Common myeloid progenitor, CD34-positive (primary cell): ENCODE measurements around the gene SORL1-AS1.
"Not testable (repeated sequence)": the region's sequence is repeated elsewhere in the genome, so short reads cannot be mapped to it uniquely, and the experiment has no call there.

Experiments used
- CTCF ChIA-PET: fragments of 350-600 bp; sonication (Branson Sonifier 250); formaldehyde crosslinking; loops from one replicate; lab custom pipeline; 2021; ENCODE audit warnings: antibody characterized with exemption; lab: Charles Lee
- POLR2A ChIA-PET: fragments of 350-600 bp; sonication (Branson Sonifier 250); formaldehyde crosslinking; loops from one replicate; lab custom pipeline; 2021; ENCODE audit warnings: antibody characterized with exemption; lab: Charles Lee
- DNase-seq, 3 donors: peaks; one replicate each; pipeline versions ENCODE4 v3.0.0 to v3.0.0-alpha.2; 2013
- H3K27ac ChIP-seq, 2 experiments: 1 replicate in 1 of 2; 2 replicates in 1 of 2; pipeline ENCODE4 v1.7.0; 2013; ENCODE audit warnings: inconsistent platforms in 2 of 2, low read length in 2 of 2, mild to moderate bottlenecking in 2 of 2, low read depth in 1 of 2, moderate library complexity in 1 of 2; ENCODE audit not compliant: severe bottlenecking in 2 of 2, insufficient read depth in 1 of 2, poor library complexity in 1 of 2
- H3K27me3 ChIP-seq, 5 experiments: replicated peaks in 2 of 5; 1 replicate in 3 of 5; 2 replicates in 2 of 5; pipeline versions ENCODE4 v1.6.1 to v1.7.0; 2013; ENCODE audit warnings: low read length in 4 of 5, mild to moderate bottlenecking in 2 of 5, moderate library complexity in 2 of 5, inconsistent platforms in 1 of 5; ENCODE audit not compliant: insufficient read depth in 5 of 5, control insufficient read depth in 4 of 5
- H3K36me3 ChIP-seq, 4 experiments: 1 replicate in 2 of 4; 2 replicates in 2 of 4; pipeline versions ENCODE4 v1.6.1 to v1.7.0; 2013; ENCODE audit warnings: low read length in 3 of 4, control low read depth in 1 of 4, mild to moderate bottlenecking in 1 of 4; ENCODE audit not compliant: control insufficient read depth in 4 of 4, insufficient read depth in 4 of 4
- H3K4me1 ChIP-seq, 4 experiments: 1 replicate in 3 of 4; 2 replicates in 1 of 4; pipeline versions ENCODE4 v1.6.1 to v1.7.1; 2013; ENCODE audit warnings: low read length in 3 of 4, mild to moderate bottlenecking in 3 of 4, control low read depth in 1 of 4, inconsistent platforms in 1 of 4, moderate library complexity in 1 of 4; ENCODE audit not compliant: control insufficient read depth in 4 of 4, insufficient read depth in 4 of 4; ENCODE audit errors: control extremely low read depth in 1 of 4
- H3K4me3 ChIP-seq, 7 experiments: 1 replicate in 4 of 7; 2 replicates in 3 of 7; pipeline versions ENCODE4 v1.5.1 to v1.7.0; 2013; ENCODE audit warnings: mild to moderate bottlenecking in 7 of 7, low read length in 6 of 7, moderate library complexity in 6 of 7, inconsistent platforms in 2 of 7, low read depth in 2 of 7, control low read depth in 1 of 7; ENCODE audit not compliant: insufficient read depth in 4 of 7, control insufficient read depth in 1 of 7; ENCODE audit errors: extremely low read depth in 1 of 7
- H3K9me3 ChIP-seq, 5 experiments: 1 replicate in 4 of 5; 2 replicates in 1 of 5; pipeline versions ENCODE4 v1.6.1 to v1.7.1; 2013; ENCODE audit warnings: low read length in 4 of 5, mild to moderate bottlenecking in 2 of 5, inconsistent platforms in 1 of 5, low read depth in 1 of 5, moderate library complexity in 1 of 5; ENCODE audit not compliant: control insufficient read depth in 4 of 5, insufficient read depth in 2 of 5; ENCODE audit errors: control extremely low read depth in 1 of 5
- WGBS: methylation state at CpG from one replicate; pipeline ENCODE4 v1.1.5; 2013; ENCODE audit not compliant: insufficient coverage; 5-methylcytosine and 5-hydroxymethylcytosine counted together

Gene SORL1-AS1

DNA sequence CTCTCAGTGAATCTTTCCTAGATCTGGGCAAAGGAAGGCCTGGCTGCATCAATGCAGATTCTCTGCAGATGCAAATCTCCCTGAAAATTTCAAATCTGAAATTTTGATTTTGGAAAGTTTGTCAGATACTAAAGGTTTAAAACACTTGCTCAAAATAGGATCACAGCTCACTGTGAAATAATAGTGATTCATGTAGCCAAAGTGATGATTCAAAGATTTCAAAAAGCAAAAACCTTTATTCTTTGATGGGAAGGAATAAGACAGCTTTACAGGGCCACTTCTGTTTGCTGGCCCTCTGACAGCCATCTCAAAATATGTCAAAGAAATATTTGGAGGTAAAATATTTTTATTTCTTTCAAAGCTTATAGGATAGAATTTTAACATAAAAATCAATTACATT, 41.4 kb downstream of the SORL1-AS1 start:
- H3K27ac ChIP-seq, CTCF ChIA-PET, H3K36me3 ChIP-seq, DNase-seq, H3K9me3 ChIP-seq, H3K4me3 ChIP-seq, H3K27me3 ChIP-seq, POLR2A ChIA-PET: not testable (repeated sequence)
- peaks cover 6 to 28% (median 14%) of the 10 kb centered on the region in 4 experiments for H3K4me1 ChIP-seq

DNA sequence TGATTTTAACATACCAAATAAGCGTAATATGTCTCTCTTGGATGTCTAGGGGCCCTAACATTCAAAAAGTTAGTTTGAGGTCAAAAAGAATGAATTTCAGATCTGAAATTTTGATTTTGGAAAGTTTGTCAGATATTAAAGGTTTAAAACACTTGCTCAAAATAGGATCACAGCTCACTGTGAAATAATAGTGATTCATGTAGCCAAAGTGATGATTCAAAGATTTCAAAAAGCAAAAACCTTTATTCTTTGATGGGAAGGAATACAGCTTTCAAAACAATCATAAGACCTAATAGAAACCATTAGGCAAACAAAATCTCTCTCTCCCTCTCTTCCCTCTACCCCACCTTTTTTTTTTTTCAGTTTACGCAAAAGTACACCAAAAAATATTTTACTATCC, 42.7 kb downstream of the SORL1-AS1 start:
- H3K9me3 ChIP-seq, H3K27me3 ChIP-seq, POLR2A ChIA-PET, H3K4me3 ChIP-seq, H3K36me3 ChIP-seq, DNase-seq, H3K27ac ChIP-seq: not testable (repeated sequence)
- CTCF ChIA-PET = interaction anchor here (0.8 kb wide), 1 partner anchor 23 kb away, joined by 3 read pairs; no protein-coding TSS in a partner anchor
- WGBS = no CpG with 5 or more reads among the region's 2 CpGs
- H3K4me1 ChIP-seq = peaks cover 1 to 24% (median 8%) of the 10 kb centered on the region in 4 experiments

DNA sequence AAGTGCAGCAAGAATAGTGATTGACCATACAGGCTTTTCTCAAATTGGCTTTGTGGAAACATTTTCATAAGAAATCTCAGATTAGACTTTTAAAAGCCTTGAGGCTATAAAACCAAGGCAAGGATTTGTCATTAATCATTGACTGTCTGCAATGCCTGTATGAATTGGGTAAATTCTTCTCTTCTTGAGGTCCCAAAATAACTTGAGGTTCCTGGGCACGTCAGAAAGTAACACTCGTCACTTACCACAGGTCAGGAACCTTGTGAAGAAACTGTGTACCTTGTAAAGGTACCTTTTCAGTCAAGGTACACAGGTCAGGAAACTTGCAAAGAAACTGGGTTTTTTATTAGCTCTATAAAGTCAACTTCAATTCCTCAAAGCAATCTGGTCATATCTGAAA, 43.9 kb downstream of the SORL1-AS1 start:
- POLR2A ChIA-PET = interaction anchor here (0.6 to 0.7 kb wide), 2 partner anchors 10 to 28 kb away, joined by 3 read pairs; no protein-coding TSS in a partner anchor
- CTCF ChIA-PET = interaction anchor here (0.7 kb wide), 1 partner anchor 18 kb away, joined by 3 read pairs; no protein-coding TSS in a partner anchor
- peaks cover 0 to 15% (median 2%) of the 10 kb centered on the region in 4 experiments for H3K4me1 ChIP-seq
- no peaks in the 10 kb centered on the region for H3K9me3 ChIP-seq
- H3K36me3 ChIP-seq = no peaks in the 10 kb centered on the region
- 80% methylated on average over 1 of the region's 2 CpGs for WGBS
- no peak overlapping the region for H3K27ac ChIP-seq
- no peaks in the 10 kb centered on the region for H3K27me3 ChIP-seq
- no peak overlapping the region for H3K4me3 ChIP-seq
- DNase-seq = no peak

DNA sequence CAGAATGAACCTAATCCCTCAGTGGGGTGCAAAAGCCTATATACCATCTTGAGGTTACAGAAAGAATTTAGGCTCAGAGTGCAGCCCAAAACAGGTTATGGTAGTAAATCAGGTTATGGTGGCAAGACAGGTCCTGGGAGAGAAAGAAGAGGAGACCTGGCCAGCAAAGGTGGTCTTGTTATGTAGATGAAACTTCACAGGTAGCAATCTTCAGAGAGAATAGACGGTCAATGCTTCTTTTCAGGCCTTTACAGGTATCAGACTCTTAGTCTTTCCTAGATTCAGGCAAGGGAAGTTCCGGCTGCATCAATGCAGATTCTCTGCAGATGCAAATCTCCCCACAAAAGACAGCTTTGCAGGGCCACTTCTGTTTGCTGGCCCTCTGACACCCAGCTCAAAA, 46.5 kb downstream of the SORL1-AS1 start:
- 100% methylated on average over 1 of the region's 2 CpGs for WGBS
- ChIA-PET POLR2A (no interaction called here), CTCF (interaction anchor here (0.8 to 1.5 kb wide), 5 partner anchors 14 to 81 kb away, joined by 3 read pairs; no protein-coding TSS in a partner anchor)

GRCh38 chr11:121405646-121406045, 47.1 kb downstream of the SORL1-AS1 start:
- WGBS = no CpG with 5 or more reads among the region's 1 CpG
- H3K27me3 ChIP-seq = no peaks in the 10 kb centered on the region
- H3K27ac ChIP-seq = no peak overlapping the region
- peak in 2 of 3 donors; percentile 44 for DNase-seq
- H3K36me3 ChIP-seq = no peaks in the 10 kb centered on the region
- no peak overlapping the region for H3K4me3 ChIP-seq
- peaks cover 0 to 3% (median 0%) of the 10 kb centered on the region in 5 experiments for H3K9me3 ChIP-seq
- peaks cover 0 to 11% (median 1%) of the 10 kb centered on the region in 4 experiments for H3K4me1 ChIP-seq
- ChIA-PET CTCF (interaction anchor here (0.8 to 1.2 kb wide), 3 partner anchors 9 to 80 kb away, joined by 3 to 4 read pairs (median 3); no protein-coding TSS in a partner anchor), POLR2A (no interaction called here)

More for the DNA sequence above, 46.5 kb downstream of the SORL1-AS1 start:
- Histone ChIP-seq H3K9me3 (peaks cover 0 to 3% (median 0%) of the 10 kb centered on the region in 5 experiments), H3K36me3 (no peaks in the 10 kb centered on the region), H3K4me3 (no peak overlapping the region), H3K27ac (no peak overlapping the region), H3K27me3 (no peaks in the 10 kb centered on the region), H3K4me1 (peaks cover 0 to 11% (median 1%) of the 10 kb centered on the region in 4 experiments)
- no peak for DNase-seq

DNA sequence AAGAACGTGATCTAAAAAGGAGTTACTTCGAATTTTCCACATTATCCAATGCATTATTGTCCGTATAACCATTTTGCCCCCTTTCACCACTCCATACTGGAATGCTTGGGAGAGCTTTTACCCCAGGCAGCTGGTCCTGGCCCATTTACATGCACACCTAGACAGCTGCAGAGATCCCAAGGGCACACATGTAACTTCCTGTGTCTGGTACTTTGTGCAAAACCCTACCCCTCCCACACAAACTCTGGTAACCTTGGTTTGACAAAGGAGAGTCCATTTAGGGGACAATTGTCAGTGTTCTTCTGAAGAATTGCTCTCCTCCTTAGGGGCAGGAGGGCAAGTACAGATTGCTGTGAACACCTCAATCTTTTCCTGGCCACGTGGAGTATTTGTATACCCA, 58.0 kb downstream of the SORL1-AS1 start:
- WGBS = 95% methylated on average over 4 of the region's 4 CpGs
- POLR2A ChIA-PET = no interaction called here
- no peak overlapping the region for H3K4me3 ChIP-seq
- no peaks in the 10 kb centered on the region for H3K9me3 ChIP-seq
- CTCF ChIA-PET = interaction anchor here (0.6 to 2.2 kb wide), 6 partner anchors 9 to 679 kb away, joined by 3 to 11 read pairs (median 4); no protein-coding TSS in a partner anchor
- H3K27me3 ChIP-seq = no peaks in the 10 kb centered on the region
- H3K27ac ChIP-seq = no peak overlapping the region
- H3K36me3 ChIP-seq = no peaks in the 10 kb centered on the region
- peaks cover 4 to 26% (median 17%) of the 10 kb centered on the region in 4 experiments for H3K4me1 ChIP-seq
- no peak for DNase-seq

GRCh38 chr11:121393855-121394254, 58.9 kb downstream of the SORL1-AS1 start:
- peak overlapping the region in 2 of 7 experiments; percentile 11 to 47 for H3K4me3 ChIP-seq
- H3K4me1 ChIP-seq = peaks cover 4 to 26% (median 17%) of the 10 kb centered on the region in 4 experiments
- no peak overlapping the region for H3K27ac ChIP-seq
- POLR2A ChIA-PET = no interaction called here
- no peak for DNase-seq
- CTCF ChIA-PET = interaction anchor here (1.2 to 2.2 kb wide), 5 partner anchors 8 to 163 kb away, joined by 3 to 11 read pairs (median 4); no protein-coding TSS in a partner anchor
- no peaks in the 10 kb centered on the region for H3K27me3 ChIP-seq
- 72% methylated on average over 4 of the region's 4 CpGs for WGBS
- H3K36me3 ChIP-seq = no peaks in the 10 kb centered on the region
- no peaks in the 10 kb centered on the region for H3K9me3 ChIP-seq
